Common myeloid progenitor, CD34-positive (primary cell): ENCODE data around the gene INTS15.
"Not testable (repeated sequence)": the region's sequence is repeated elsewhere in the genome, so short reads cannot be mapped to it uniquely, and the experiment has no call there.

Experiments
- CTCF ChIA-PET: fragments of 350-600 bp; sonication (Branson Sonifier 250); formaldehyde crosslinking; loops from one replicate; lab custom pipeline; 2021; ENCODE audit warnings: antibody characterized with exemption; lab: Charles Lee
- POLR2A ChIA-PET: fragments of 350-600 bp; sonication (Branson Sonifier 250); formaldehyde crosslinking; loops from one replicate; lab custom pipeline; 2021; ENCODE audit warnings: antibody characterized with exemption; lab: Charles Lee
- DNase-seq, 3 donors: peaks; one replicate each; pipeline versions ENCODE4 v3.0.0 to v3.0.0-alpha.2; 2013
- H3K27ac ChIP-seq, 2 experiments: 1 replicate in 1 of 2; 2 replicates in 1 of 2; pipeline ENCODE4 v1.7.0; 2013; ENCODE audit warnings: inconsistent platforms in 2 of 2, low read length in 2 of 2, mild to moderate bottlenecking in 2 of 2, low read depth in 1 of 2, moderate library complexity in 1 of 2; ENCODE audit not compliant: severe bottlenecking in 2 of 2, insufficient read depth in 1 of 2, poor library complexity in 1 of 2
- H3K27me3 ChIP-seq, 5 experiments: replicated peaks in 2 of 5; 1 replicate in 3 of 5; 2 replicates in 2 of 5; pipeline versions ENCODE4 v1.6.1 to v1.7.0; 2013; ENCODE audit warnings: low read length in 4 of 5, mild to moderate bottlenecking in 2 of 5, moderate library complexity in 2 of 5, inconsistent platforms in 1 of 5; ENCODE audit not compliant: insufficient read depth in 5 of 5, control insufficient read depth in 4 of 5
- H3K36me3 ChIP-seq, 4 experiments: 1 replicate in 2 of 4; 2 replicates in 2 of 4; pipeline versions ENCODE4 v1.6.1 to v1.7.0; 2013; ENCODE audit warnings: low read length in 3 of 4, control low read depth in 1 of 4, mild to moderate bottlenecking in 1 of 4; ENCODE audit not compliant: control insufficient read depth in 4 of 4, insufficient read depth in 4 of 4
- H3K4me1 ChIP-seq, 4 experiments: 1 replicate in 3 of 4; 2 replicates in 1 of 4; pipeline versions ENCODE4 v1.6.1 to v1.7.1; 2013; ENCODE audit warnings: low read length in 3 of 4, mild to moderate bottlenecking in 3 of 4, control low read depth in 1 of 4, inconsistent platforms in 1 of 4, moderate library complexity in 1 of 4; ENCODE audit not compliant: control insufficient read depth in 4 of 4, insufficient read depth in 4 of 4; ENCODE audit errors: control extremely low read depth in 1 of 4
- H3K4me3 ChIP-seq, 7 experiments: 1 replicate in 4 of 7; 2 replicates in 3 of 7; pipeline versions ENCODE4 v1.5.1 to v1.7.0; 2013; ENCODE audit warnings: mild to moderate bottlenecking in 7 of 7, low read length in 6 of 7, moderate library complexity in 6 of 7, inconsistent platforms in 2 of 7, low read depth in 2 of 7, control low read depth in 1 of 7; ENCODE audit not compliant: insufficient read depth in 4 of 7, control insufficient read depth in 1 of 7; ENCODE audit errors: extremely low read depth in 1 of 7
- H3K9me3 ChIP-seq, 5 experiments: 1 replicate in 4 of 5; 2 replicates in 1 of 5; pipeline versions ENCODE4 v1.6.1 to v1.7.1; 2013; ENCODE audit warnings: low read length in 4 of 5, mild to moderate bottlenecking in 2 of 5, inconsistent platforms in 1 of 5, low read depth in 1 of 5, moderate library complexity in 1 of 5; ENCODE audit not compliant: control insufficient read depth in 4 of 5, insufficient read depth in 2 of 5; ENCODE audit errors: control extremely low read depth in 1 of 5
- WGBS: methylation state at CpG from one replicate; pipeline ENCODE4 v1.1.5; 2013; ENCODE audit not compliant: insufficient coverage; 5-methylcytosine and 5-hydroxymethylcytosine counted together

Gene INTS15

DNA sequence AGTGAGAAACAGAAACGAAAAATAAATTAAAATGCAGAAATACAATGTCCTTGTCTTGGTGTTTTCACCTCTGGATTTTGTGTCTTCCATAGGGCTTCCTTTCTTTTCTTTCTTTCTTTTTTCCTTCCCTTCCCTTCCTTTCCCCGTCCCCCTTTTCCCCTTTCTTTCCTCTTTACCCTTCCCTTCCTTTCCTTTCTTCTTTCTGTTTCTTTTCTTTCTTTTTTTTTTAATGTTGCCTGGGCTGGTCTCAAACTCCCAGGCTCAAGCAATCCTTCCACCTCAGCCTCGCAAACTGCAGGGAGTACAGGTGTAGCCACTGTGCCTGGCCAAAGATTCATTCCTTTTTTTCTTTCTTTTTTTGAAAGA, 34.4 kb downstream of the INTS15 start:
- no peak overlapping the region for H3K4me3 ChIP-seq
- no peaks in the 10 kb centered on the region for H3K9me3 ChIP-seq
- H3K27me3 ChIP-seq: no peaks in the 10 kb centered on the region
- CTCF ChIA-PET: no interaction called here
- peaks cover 0 to 8% (median 3%) of the 10 kb centered on the region in 4 experiments for H3K4me1 ChIP-seq
- WGBS: 94% methylated on average over 2 of the region's 3 CpGs
- H3K27ac ChIP-seq: no peak overlapping the region
- DNase-seq: no peak
- peaks cover 2 to 27% (median 5%) of the 10 kb centered on the region in 4 experiments for H3K36me3 ChIP-seq
- POLR2A ChIA-PET: no interaction called here

DNA sequence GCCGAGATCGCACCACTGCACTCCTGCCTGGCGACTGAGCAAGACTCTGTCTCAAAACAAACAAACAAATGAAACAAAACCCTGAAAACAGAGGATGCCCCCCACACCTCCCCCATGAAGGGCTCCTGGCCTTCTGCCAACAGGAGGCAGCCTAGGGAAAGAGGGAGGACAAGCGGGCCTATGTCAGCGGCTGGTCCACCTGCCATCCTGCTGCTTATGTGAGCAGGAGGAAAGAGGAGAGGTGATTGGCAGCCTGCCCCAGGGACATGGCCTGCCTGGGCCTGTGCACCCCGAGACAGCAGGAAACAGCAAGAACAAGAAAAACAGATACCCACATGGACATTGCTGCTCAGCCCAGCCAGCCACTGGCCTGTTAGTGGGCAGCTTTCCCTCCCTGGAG, 38.2 kb downstream of the INTS15 start:
- no CpG with 5 or more reads among the region's 6 CpGs for WGBS
- H3K9me3 ChIP-seq: no peaks in the 10 kb centered on the region
- no peaks in the 10 kb centered on the region for H3K27me3 ChIP-seq
- no peak overlapping the region for H3K4me3 ChIP-seq
- H3K4me1 ChIP-seq: peaks cover 0 to 8% (median 3%) of the 10 kb centered on the region in 4 experiments
- no peak for DNase-seq
- ChIA-PET POLR2A (no interaction called here), CTCF (no interaction called here)
- no peak overlapping the region for H3K27ac ChIP-seq
- peaks cover 0 to 2% (median under 1%) of the 10 kb centered on the region in 4 experiments for H3K36me3 ChIP-seq

DNA sequence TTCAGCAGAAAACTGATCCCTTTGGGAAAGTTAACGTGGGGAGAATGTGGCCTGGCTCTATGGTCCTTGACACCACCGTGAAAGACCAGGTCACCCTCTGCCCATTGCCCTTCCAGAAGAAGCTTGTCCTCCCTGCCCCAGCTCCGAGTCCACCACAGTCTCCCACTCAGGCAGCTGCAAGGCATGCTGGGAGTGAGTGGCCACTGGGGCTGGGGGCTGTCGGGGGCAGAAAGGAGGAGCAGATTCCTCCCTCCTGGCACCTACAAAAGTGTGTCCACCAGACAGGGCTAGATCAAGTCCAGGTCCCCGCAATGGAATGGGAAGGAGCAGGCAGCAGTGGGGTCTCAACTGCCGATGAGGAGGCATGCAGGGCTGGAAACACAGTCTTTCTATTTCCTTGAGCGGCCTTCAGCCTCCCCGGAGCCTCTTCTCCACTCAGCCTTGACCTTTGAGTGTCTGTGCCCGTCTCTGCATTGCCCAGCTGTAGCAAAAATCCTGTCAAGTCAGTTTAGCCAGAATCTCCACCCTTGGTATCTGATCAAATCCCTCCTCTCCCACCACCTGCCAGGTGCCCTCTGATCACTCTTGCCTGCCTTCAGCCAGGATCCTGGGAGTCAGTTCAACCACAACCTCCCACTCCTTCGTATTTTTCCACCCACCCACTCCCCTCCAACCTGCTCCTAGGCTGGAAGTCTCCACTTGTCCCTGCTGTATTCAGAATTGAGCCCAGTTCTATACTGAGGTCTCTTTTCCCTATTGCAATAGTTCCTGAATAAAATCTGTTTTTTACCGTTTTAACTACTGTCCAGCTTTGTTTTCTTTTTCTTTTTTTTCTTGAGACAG, 40.4 kb downstream of the INTS15 start:
- Histone ChIP-seq H3K27ac (no peak overlapping the region), H3K36me3 (no peaks in the 10 kb centered on the region), H3K27me3 (no peaks in the 10 kb centered on the region), H3K9me3 (no peaks in the 10 kb centered on the region), H3K4me3 (no peak overlapping the region), H3K4me1 (peaks cover 0 to 4% (median 2%) of the 10 kb centered on the region in 4 experiments)
- CTCF ChIA-PET: interaction anchor here (0.9 to 1.3 kb wide), 2 partner anchors 9 to 18 kb away, joined by 3 to 4 read pairs; no protein-coding TSS in a partner anchor
- POLR2A ChIA-PET: no interaction called here
- no peak for DNase-seq
- WGBS: 95% methylated on average over 10 of the region's 11 CpGs

DNA sequence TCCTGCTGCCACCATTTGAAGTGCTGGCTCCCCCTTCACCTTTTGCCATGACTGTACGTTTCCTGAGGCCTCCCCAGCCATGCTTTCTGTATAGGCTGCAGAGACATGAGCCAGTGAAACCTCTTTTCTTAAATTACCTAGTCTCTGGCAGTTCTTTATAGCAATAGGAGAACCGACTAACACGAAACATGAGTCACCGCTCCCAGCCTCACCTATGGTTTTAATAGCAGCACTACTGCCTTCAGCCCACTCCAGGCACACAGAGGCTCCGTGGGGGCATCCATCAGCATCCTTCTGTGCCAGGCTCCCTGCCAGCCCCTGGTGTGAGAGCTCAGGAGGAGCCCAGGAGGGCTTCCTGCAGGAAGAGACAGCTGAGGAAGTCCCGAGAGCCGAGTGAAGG, 41.8 kb downstream of the INTS15 start:
- H3K9me3 ChIP-seq: no peaks in the 10 kb centered on the region
- no peaks in the 10 kb centered on the region for H3K27me3 ChIP-seq
- ChIA-PET CTCF (interaction anchor here (0.6 to 1.3 kb wide), 3 partner anchors 10 to 20 kb away, joined by 3 to 5 read pairs (median 3); no protein-coding TSS in a partner anchor), POLR2A (interaction anchor here (0.6 kb wide), 1 partner anchor 281 kb away, joined by 3 read pairs; no protein-coding TSS in a partner anchor)
- DNase-seq: no peak
- H3K27ac ChIP-seq: no peak overlapping the region
- H3K4me3 ChIP-seq: no peak overlapping the region
- H3K36me3 ChIP-seq: no peaks in the 10 kb centered on the region
- peaks cover 0 to 12% (median 8%) of the 10 kb centered on the region in 4 experiments for H3K4me1 ChIP-seq
- whole genome bisulfite sequencing: 92% methylated on average over 6 of the region's 7 CpGs

DNA sequence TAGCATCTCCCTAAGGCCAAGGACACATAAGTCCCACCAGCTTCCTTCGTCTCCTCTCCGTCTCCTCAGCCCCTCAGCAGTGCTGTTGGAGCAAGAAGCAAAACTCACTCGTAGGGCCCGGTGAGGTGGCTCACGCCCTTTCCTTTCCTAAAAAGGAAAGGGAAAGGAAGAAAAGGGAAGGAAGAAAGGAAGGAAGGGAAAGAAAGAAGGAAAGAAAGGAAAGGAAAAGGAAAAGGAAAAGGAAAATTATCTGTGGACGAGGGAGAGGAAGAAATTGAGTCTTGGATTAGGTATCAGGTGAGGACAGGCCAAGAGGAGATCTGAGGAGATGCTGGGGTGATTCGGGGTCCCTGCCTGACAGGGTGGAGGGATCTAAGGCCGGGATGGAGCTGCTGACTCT, 44.2 kb downstream of the INTS15 start:
- 95% methylated on average over 5 of the region's 8 CpGs for WGBS
- CTCF ChIA-PET: no interaction called here
- no peak overlapping the region for H3K27ac ChIP-seq
- H3K4me1 ChIP-seq: peaks cover 0 to 27% (median 19%) of the 10 kb centered on the region in 4 experiments
- no peaks in the 10 kb centered on the region for H3K9me3 ChIP-seq
- H3K4me3 ChIP-seq: no peak overlapping the region
- H3K36me3 ChIP-seq: peaks cover 0 to 6% (median 0%) of the 10 kb centered on the region in 4 experiments
- no peaks in the 10 kb centered on the region for H3K27me3 ChIP-seq
- POLR2A ChIA-PET: no interaction called here
- no peak for DNase-seq

DNA sequence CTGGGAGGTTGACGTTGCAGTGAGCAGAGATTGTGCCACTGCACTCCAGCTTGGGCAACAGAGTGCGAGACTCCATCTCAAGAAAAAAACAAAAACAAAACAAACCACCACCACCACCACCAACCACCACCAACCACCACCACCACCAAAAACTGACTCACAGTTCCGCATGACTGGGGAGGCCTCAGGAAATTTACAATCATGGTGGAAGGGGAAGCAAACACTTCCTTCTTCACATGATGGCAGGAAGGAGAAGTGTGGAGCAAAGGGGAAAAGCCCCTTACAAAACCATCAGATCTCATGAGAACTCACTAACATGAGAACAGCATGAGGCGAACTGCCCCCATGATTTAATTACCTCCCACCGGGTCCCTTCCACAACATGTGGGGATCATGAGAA, 45.1 kb downstream of the INTS15 start:
- Histone ChIP-seq H3K36me3 (peaks cover 0 to 15% (median 6%) of the 10 kb centered on the region in 4 experiments), H3K4me1 (peaks cover 0 to 36% (median 24%) of the 10 kb centered on the region in 4 experiments)
- H3K4me3 ChIP-seq, CTCF ChIA-PET, H3K9me3 ChIP-seq, POLR2A ChIA-PET, H3K27ac ChIP-seq, H3K27me3 ChIP-seq: not testable (repeated sequence)
- DNase-seq: peak; percentile 52 to 79 (median 71)
- WGBS: 71% methylated on average over 2 of the region's 5 CpGs
